Erythroblast (primary cell): ENCODE measurements around the gene FTL.

Experiments
- GATA1 ChIP-seq: IDR thresholded peaks from 2 replicates; pipeline ENCODE4 v1.6.1; 2011; ENCODE audit warnings: low read depth, mild to moderate bottlenecking, control low read depth, low read length, moderate library complexity
- POLR2A ChIP-seq: IDR thresholded peaks from 2 replicates; pipeline ENCODE4 v1.6.1; 2011; ENCODE audit warnings: mild to moderate bottlenecking, low read length

DNA sequence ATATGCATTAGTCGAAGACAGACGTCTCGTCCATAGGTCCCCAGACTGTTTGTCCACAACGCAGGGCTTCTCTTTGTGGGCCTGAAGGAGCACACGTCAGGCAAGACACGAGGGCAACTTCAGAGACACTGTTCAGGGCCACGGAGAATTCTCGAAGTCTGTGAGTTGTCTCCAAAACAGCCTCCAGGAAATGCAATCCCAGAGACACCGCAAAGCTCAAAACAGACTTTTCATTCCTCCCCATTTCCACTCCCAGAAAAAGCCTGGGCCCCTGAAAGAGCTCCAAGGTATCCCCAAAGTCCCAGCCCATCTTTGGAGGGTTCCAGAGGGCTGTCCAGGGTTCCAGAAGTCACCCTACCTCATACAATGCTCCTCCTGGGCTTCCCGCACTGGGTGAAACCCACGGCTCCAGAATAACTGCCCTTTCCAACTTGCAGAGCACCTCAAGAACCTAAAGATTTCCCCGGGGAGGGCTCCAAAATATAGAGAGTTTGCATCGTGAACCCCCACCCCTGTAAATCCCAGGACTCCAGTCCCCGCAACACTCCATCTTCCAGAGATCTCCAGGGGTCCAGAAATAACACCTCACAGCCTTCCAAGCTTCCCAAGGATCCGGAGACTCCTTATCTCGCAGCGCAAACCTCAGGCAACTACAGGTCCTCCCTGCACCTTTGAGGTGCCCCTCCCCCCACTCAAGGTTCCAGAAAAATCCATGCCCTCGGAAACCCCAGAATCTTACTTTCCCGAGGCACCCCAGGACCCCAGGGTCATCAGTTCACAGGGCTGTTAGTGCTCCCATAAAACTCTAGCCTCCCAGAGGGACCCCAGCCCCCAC is 687 bp upstream of the FTL start:
- TF ChIP-seq POLR2A (peak; percentile 63), GATA1 (no peak)
